PFSK-1 (cell line): ENCODE measurements around the gene PTPRN2.

Source experiments
- POLR2AphosphoS5 ChIP-seq: IDR thresholded peaks from 2 replicates; pipeline ENCODE4 v1.6.1; 2012; ENCODE audit warnings: low read depth, mild to moderate bottlenecking, control low read depth, low read length, moderate library complexity
- REST ChIP-seq, 2 experiments: IDR thresholded peaks; 2 replicates each; pipeline versions ENCODE4 v1.6.1 to v1.8.0; 2011 to 2012; ENCODE audit warnings: low read depth in 2 of 2, low read length in 2 of 2, control low read depth in 1 of 2, inconsistent platforms in 1 of 2, mild to moderate bottlenecking in 1 of 2, moderate library complexity in 1 of 2; ENCODE audit not compliant: insufficient read depth in 1 of 2

GRCh38 chr7:158588878-158589442, 1.3 kb upstream of the PTPRN2 start:
- no peak for TF ChIP-seq POLR2AphosphoS5
- TF ChIP-seq REST (IDR thresholded peaks at IDR 0.05; ENCODE audit: insufficient read depth in 1 of 2, low read depth in 2 of 2, low read length in 2 of 2): no peak
